ENCODE measurements around the gene SCUBE1.

DNA sequence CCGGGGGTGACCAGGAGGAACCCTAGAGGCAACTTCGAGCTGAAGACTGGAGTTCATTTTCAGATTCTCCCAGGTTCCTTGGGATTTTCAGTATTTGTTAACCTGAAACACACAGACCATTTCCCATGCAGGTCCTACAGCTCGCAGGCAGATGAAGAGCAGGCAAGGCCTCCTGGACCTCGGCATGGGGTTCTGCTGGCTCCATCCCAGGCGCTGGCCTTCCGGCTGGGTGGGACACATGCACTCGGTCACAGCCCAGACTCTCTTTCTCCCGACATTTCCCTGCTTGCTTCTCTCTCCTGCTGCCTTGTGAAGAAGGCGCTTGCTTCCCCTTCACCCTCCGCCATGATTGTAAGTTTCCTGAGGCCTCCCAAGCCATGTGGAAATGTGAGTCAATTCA, 140.8 kb downstream of the SCUBE1 start:
- TF ChIP-seq POLR2AphosphoS5 (IDR thresholded peaks at IDR 0.05; ENCODE audit: low read depth, low read length) = no peak
- TF ChIP-seq, protein P1, sequence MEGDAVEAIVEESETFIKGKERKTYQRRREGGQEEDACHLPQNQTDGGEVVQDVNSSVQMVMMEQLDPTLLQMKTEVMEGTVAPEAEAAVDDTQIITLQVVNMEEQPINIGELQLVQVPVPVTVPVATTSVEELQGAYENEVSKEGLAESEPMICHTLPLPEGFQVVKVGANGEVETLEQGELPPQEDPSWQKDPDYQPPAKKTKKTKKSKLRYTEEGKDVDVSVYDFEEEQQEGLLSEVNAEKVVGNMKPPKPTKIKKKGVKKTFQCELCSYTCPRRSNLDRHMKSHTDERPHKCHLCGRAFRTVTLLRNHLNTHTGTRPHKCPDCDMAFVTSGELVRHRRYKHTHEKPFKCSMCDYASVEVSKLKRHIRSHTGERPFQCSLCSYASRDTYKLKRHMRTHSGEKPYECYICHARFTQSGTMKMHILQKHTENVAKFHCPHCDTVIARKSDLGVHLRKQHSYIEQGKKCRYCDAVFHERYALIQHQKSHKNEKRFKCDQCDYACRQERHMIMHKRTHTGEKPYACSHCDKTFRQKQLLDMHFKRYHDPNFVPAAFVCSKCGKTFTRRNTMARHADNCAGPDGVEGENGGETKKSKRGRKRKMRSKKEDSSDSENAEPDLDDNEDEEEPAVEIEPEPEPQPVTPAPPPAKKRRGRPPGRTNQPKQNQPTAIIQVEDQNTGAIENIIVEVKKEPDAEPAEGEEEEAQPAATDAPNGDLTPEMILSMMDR (IDR thresholded peaks at IDR 0.05 in 2 of 3, conservative IDR thresholded peaks at IDR 0.05 in 1 of 3; ENCODE audit: borderline replicate concordance in 1 of 3, insufficient read depth in 1 of 3, low read depth in 2 of 3, low read length in 2 of 3) = no peak
- TF ChIP-seq, protein P2, sequence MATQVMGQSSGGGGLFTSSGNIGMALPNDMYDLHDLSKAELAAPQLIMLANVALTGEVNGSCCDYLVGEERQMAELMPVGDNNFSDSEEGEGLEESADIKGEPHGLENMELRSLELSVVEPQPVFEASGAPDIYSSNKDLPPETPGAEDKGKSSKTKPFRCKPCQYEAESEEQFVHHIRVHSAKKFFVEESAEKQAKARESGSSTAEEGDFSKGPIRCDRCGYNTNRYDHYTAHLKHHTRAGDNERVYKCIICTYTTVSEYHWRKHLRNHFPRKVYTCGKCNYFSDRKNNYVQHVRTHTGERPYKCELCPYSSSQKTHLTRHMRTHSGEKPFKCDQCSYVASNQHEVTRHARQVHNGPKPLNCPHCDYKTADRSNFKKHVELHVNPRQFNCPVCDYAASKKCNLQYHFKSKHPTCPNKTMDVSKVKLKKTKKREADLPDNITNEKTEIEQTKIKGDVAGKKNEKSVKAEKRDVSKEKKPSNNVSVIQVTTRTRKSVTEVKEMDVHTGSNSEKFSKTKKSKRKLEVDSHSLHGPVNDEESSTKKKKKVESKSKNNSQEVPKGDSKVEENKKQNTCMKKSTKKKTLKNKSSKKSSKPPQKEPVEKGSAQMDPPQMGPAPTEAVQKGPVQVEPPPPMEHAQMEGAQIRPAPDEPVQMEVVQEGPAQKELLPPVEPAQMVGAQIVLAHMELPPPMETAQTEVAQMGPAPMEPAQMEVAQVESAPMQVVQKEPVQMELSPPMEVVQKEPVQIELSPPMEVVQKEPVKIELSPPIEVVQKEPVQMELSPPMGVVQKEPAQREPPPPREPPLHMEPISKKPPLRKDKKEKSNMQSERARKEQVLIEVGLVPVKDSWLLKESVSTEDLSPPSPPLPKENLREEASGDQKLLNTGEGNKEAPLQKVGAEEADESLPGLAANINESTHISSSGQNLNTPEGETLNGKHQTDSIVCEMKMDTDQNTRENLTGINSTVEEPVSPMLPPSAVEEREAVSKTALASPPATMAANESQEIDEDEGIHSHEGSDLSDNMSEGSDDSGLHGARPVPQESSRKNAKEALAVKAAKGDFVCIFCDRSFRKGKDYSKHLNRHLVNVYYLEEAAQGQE (IDR thresholded peaks at IDR 0.05; ENCODE audit: low read depth) = no peak
- no peak for TF ChIP-seq ELF1 (IDR thresholded peaks at IDR 0.05; ENCODE audit: borderline replicate concordance, low read depth)
- TF ChIP-seq POLR2A (IDR thresholded peaks at IDR 0.05; ENCODE audit: borderline replicate concordance, extremely low read depth, insufficient read depth, insufficient read length) = no peak
- no peak for TF ChIP-seq SIN3A (IDR thresholded peaks at IDR 0.05; ENCODE audit: low read depth)
- no peak for TF ChIP-seq EZH2 (IDR thresholded peaks at IDR 0.05)
- TF ChIP-seq YY1 (IDR thresholded peaks at IDR 0.05; ENCODE audit: extremely low read depth, insufficient replicate concordance, low read depth, low read length) = no peak

Data from HCT116 (cell line).